ENCODE results near the gene SEC16A. TPM values are rescaled to one million over a fixed set of nuclear protein-coding genes. Genes with fewer than 3 reads are reported as not detected.

SEC16A gene
- total RNA-seq, 1 experiment from 2014 or later: 22.7 TPM

GRCh38 chr9:136402067-136402466 is 80.8 kb downstream of the SEC16A start:
- DNase-seq (ENCODE audit: low read depth): no peak

- no peak for DNase-seq (ENCODE audit: low read depth)
Observed at GRCh38 chr9:136401173-136401922, 81.5 kb downstream of the SEC16A start.

- peak; percentile 79 for DNase-seq (ENCODE audit: low read depth)
Observed at GRCh38 chr9:136400038-136400834, 82.6 kb downstream of the SEC16A start, which contains the start of gene SNAPC4. SNAPC4 (minus strand) TSS chr9:136400170; CDS start chr9:136398428, 1,742 bp downstream.

GRCh38 chr9:136399176-136400037 is 83.4 kb downstream of the SEC16A start:
- no peak for DNase-seq (ENCODE audit: low read depth)

- DNase-seq (ENCODE audit: low read depth): no peak
Observed at GRCh38 chr9:136398286-136398685, 84.6 kb downstream of the SEC16A start.

- no peak for DNase-seq (ENCODE audit: low read depth)
Observed at GRCh38 chr9:136397643-136398042, 85.2 kb downstream of the SEC16A start.

GRCh38 chr9:136396219-136396515 is 86.7 kb downstream of the SEC16A start:
- no peak for DNase-seq (ENCODE audit: low read depth)

GRCh38 chr9:136395345-136396218 is 87.3 kb downstream of the SEC16A start:
- no peak for DNase-seq (ENCODE audit: low read depth)

- no peak for DNase-seq (ENCODE audit: low read depth)
Observed at GRCh38 chr9:136395020-136395340, 87.9 kb downstream of the SEC16A start.

GRCh38 chr9:136394312-136395019 is 88.4 kb downstream of the SEC16A start:
- no peak for DNase-seq (ENCODE audit: low read depth)

- no peak for DNase-seq (ENCODE audit: low read depth)
Observed at GRCh38 chr9:136393531-136393930, 89.3 kb downstream of the SEC16A start.

- DNase-seq (ENCODE audit: low read depth): no peak
Observed at GRCh38 chr9:136392538-136393449, 90.0 kb downstream of the SEC16A start.

- no peak for DNase-seq (ENCODE audit: low read depth)
Observed at GRCh38 chr9:136391737-136392537, 90.9 kb downstream of the SEC16A start.

Small RNA genes lying within 50 kb of the gene (small RNA-seq; reads per million reads assigned to genes)
- gene MIR4673: not detected

Other genes starting within 250 kb of the SEC16A start
- gene QSOX2, start 237.2 kb downstream of the SEC16A start, total RNA-seq (2014; rRNA removed; shearing (Covaris generic)): 20.1 and 21.7 TPM in 2 replicates
- gene CCDC187, start 178.9 kb downstream of the SEC16A start, total RNA-seq (2014; rRNA removed; shearing (Covaris generic)): under 0.01 and 0.02 TPM in 2 replicates
- gene GPSM1, start 155.5 kb downstream of the SEC16A start, total RNA-seq (2014; rRNA removed; shearing (Covaris generic)): 19.0 and 23.1 TPM in 2 replicates
- gene DNLZ, start 119.3 kb downstream of the SEC16A start, total RNA-seq (2014; rRNA removed; shearing (Covaris generic)): 36.6 and 44.0 TPM in 2 replicates
- gene CARD9, start 109.4 kb downstream of the SEC16A start, total RNA-seq (2014; rRNA removed; shearing (Covaris generic)): 0.43 and 0.66 TPM in 2 replicates
- gene SNAPC4, start 82.9 kb downstream of the SEC16A start, total RNA-seq (2014; rRNA removed; shearing (Covaris generic)): 13.5 and 15.3 TPM in 2 replicates
- gene ENTR1, start 72.4 kb downstream of the SEC16A start, total RNA-seq (2014; rRNA removed; shearing (Covaris generic)): 114 and 125 TPM in 2 replicates
- gene PMPCA, start 72.4 kb downstream of the SEC16A start, total RNA-seq (2014; rRNA removed; shearing (Covaris generic)): 88.6 and 104 TPM in 2 replicates
- gene INPP5E, start 43.2 kb downstream of the SEC16A start, total RNA-seq (2014; rRNA removed; shearing (Covaris generic)): 12.1 and 16.6 TPM in 2 replicates
- 11.4 and 13.7 TPM in 2 replicates for gene NOTCH1, start 63.0 kb upstream of the SEC16A start, total RNA-seq (2014; rRNA removed; shearing (Covaris generic))
- 31.8 and 34.6 TPM in 2 replicates for gene EGFL7, start 179.9 kb upstream of the SEC16A start, total RNA-seq (2014; rRNA removed; shearing (Covaris generic))
- gene AGPAT2, start 204.4 kb upstream of the SEC16A start, total RNA-seq (2014; rRNA removed; shearing (Covaris generic)): 56.0 and 73.5 TPM in 2 replicates
- 2.4 and 4.5 TPM in 2 replicates for gene DIPK1B, start 229.5 kb upstream of the SEC16A start, total RNA-seq (2014; rRNA removed; shearing (Covaris generic))